ENCODE results near the gene NCAPD3.

The NCAPD3 gene

DNA sequence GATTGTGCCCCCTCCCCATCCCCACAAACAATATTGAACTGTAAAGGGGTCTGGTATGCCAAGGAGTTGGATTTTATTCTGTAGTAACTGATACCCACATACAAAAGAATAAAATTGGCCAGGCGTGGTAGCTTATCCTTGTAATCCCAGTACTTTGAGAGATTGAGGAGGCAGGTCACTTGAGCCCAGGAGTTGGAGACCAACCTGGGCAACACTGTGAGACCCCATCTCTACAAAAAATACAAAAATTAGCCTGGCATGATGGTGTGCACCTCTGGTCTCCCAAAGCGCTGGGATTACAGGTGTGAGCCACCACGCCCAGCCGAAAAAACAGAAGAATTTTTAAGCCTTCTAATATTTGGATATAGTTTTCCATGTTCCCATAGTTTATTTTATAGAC lies 48.2 kb upstream of the NCAPD3 start:
- no peak overlapping the region for H3K4me3 ChIP-seq (ENCODE audit: low read length)
- TF ChIP-seq, protein P1, sequence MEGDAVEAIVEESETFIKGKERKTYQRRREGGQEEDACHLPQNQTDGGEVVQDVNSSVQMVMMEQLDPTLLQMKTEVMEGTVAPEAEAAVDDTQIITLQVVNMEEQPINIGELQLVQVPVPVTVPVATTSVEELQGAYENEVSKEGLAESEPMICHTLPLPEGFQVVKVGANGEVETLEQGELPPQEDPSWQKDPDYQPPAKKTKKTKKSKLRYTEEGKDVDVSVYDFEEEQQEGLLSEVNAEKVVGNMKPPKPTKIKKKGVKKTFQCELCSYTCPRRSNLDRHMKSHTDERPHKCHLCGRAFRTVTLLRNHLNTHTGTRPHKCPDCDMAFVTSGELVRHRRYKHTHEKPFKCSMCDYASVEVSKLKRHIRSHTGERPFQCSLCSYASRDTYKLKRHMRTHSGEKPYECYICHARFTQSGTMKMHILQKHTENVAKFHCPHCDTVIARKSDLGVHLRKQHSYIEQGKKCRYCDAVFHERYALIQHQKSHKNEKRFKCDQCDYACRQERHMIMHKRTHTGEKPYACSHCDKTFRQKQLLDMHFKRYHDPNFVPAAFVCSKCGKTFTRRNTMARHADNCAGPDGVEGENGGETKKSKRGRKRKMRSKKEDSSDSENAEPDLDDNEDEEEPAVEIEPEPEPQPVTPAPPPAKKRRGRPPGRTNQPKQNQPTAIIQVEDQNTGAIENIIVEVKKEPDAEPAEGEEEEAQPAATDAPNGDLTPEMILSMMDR (IDR thresholded peaks at IDR 0.05; ENCODE audit: low read depth, low read length, poor library complexity, severe bottlenecking), result no peak
- TF ChIP-seq EZH2phosphoT487 (IDR thresholded peaks at IDR 0.05; ENCODE audit: borderline replicate concordance, low read length), result no peak
- H3K36me3 ChIP-seq (ENCODE audit: control insufficient read depth, low read length), result no peaks in the 10 kb centered on the region
- H3K27ac ChIP-seq (ENCODE audit: low read depth, low read length), result no peak overlapping the region
- no peaks in the 10 kb centered on the region for H3K4me1 ChIP-seq (ENCODE audit: control insufficient read depth, low read length)
- H3K79me2 ChIP-seq (ENCODE audit: control insufficient read depth, low read length), result no peaks in the 10 kb centered on the region
- H3K4me2 ChIP-seq (ENCODE audit: low read length), result no peak overlapping the region
- no peaks in the 10 kb centered on the region for H3K9me3 ChIP-seq (ENCODE audit: control insufficient read depth, insufficient read depth, low read length)
- peaks cover 30% of the 10 kb centered on the region for H3K27me3 ChIP-seq (ENCODE audit: control insufficient read depth, low read length)
- no peaks in the 10 kb centered on the region for H4K20me1 ChIP-seq (ENCODE audit: control insufficient read depth, insufficient read depth, low read depth, low read length)
- H3F3A ChIP-seq (ENCODE audit: control insufficient read depth, insufficient read depth), result no peaks in the 10 kb centered on the region
- no peaks in the 10 kb centered on the region for H3K9me2 ChIP-seq (replicated peaks; ENCODE audit: control insufficient read depth, low read length)

DNA sequence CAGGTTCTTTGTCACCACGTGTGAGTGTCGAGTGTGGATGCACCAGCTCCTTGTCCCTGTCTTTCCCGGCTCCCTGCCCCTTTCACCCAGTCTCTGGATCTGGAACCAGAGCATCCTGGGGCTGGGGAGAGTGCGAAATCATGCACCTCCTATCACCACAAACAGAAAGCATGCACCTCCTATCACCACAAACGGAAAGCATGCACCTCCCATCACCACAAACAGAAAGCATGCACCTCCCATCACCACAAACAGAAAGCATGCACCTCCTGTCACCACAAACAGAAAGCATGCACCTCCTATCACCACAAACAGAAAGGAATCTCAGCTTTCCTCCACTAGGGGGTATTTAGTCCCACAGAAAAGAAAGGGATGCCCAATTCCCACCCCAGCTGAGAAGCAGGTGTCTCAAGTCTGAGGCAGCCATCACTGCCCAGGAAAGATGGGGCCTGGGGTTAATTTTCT lies 46.5 kb upstream of the NCAPD3 start:
- no peaks in the 10 kb centered on the region for H3F3A ChIP-seq (ENCODE audit: control insufficient read depth, insufficient read depth)
- H3K9me2 ChIP-seq (replicated peaks; ENCODE audit: control insufficient read depth, low read length), result no peaks in the 10 kb centered on the region
- H3K4me2 ChIP-seq (ENCODE audit: low read length), result no peak overlapping the region
- H3K4me1 ChIP-seq (ENCODE audit: control insufficient read depth, low read length), result no peaks in the 10 kb centered on the region
- TF ChIP-seq EZH2phosphoT487 (IDR thresholded peaks at IDR 0.05; ENCODE audit: borderline replicate concordance, low read length), result no peak
- TF ChIP-seq, protein P1 (IDR thresholded peaks at IDR 0.05; ENCODE audit: low read depth, low read length, poor library complexity, severe bottlenecking), result peak; percentile 23
- H3K4me3 ChIP-seq (ENCODE audit: low read length), result no peak overlapping the region
- peaks cover 20% of the 10 kb centered on the region for H3K27me3 ChIP-seq (ENCODE audit: control insufficient read depth, low read length)
- H4K20me1 ChIP-seq (ENCODE audit: control insufficient read depth, insufficient read depth, low read depth, low read length), result no peaks in the 10 kb centered on the region
- H3K9me3 ChIP-seq (ENCODE audit: control insufficient read depth, insufficient read depth, low read length), result no peaks in the 10 kb centered on the region
- H3K79me2 ChIP-seq (ENCODE audit: control insufficient read depth, low read length), result no peaks in the 10 kb centered on the region
- no peaks in the 10 kb centered on the region for H3K36me3 ChIP-seq (ENCODE audit: control insufficient read depth, low read length)
- H3K27ac ChIP-seq (ENCODE audit: low read depth, low read length), result no peak overlapping the region

DNA sequence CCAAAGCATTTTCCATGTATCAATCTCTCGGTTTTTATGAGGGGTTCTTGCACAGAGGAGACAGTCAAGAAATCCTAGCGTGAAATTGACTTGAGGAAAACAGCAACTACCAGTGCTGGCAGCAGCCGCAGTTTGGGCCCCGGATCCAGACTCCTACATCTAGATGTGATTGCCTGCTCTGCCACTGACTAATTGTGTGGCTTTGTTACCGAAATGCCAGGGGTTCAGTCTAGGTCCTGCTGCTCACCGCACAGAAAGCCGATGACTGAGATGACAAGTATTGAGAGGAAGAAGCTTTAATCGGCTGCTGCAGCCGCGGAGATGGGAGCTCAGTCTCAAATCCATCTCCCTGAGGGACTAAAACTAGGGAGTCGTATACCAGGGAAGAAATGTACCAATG lies 44.2 kb upstream of the NCAPD3 start:
- no peak overlapping the region for H3K4me2 ChIP-seq (ENCODE audit: low read length)
- no peaks in the 10 kb centered on the region for H3K79me2 ChIP-seq (ENCODE audit: control insufficient read depth, low read length)
- no peaks in the 10 kb centered on the region for H3K4me1 ChIP-seq (ENCODE audit: control insufficient read depth, low read length)

More for the DNA sequence above, 44.2 kb upstream of the NCAPD3 start:
- H3K4me3 ChIP-seq (ENCODE audit: low read length), result no peak overlapping the region
- H3K9me3 ChIP-seq (ENCODE audit: control insufficient read depth, insufficient read depth, low read length), result no peaks in the 10 kb centered on the region
- H4K20me1 ChIP-seq (ENCODE audit: control insufficient read depth, insufficient read depth, low read depth, low read length), result no peaks in the 10 kb centered on the region
- TF ChIP-seq, protein P1 (IDR thresholded peaks at IDR 0.05; ENCODE audit: low read depth, low read length, poor library complexity, severe bottlenecking), result no peak
- no peak for TF ChIP-seq EZH2phosphoT487 (IDR thresholded peaks at IDR 0.05; ENCODE audit: borderline replicate concordance, low read length)
- peaks cover 2% of the 10 kb centered on the region; the same call in 1 of the 2 replicates for H3K27me3 ChIP-seq (ENCODE audit: control insufficient read depth, low read length)
- no peaks in the 10 kb centered on the region for H3K9me2 ChIP-seq (replicated peaks; ENCODE audit: control insufficient read depth, low read length)
- H3K27ac ChIP-seq (ENCODE audit: low read depth, low read length), result no peak overlapping the region
- H3F3A ChIP-seq (ENCODE audit: control insufficient read depth, insufficient read depth), result no peaks in the 10 kb centered on the region
- H3K36me3 ChIP-seq (ENCODE audit: control insufficient read depth, low read length), result no peaks in the 10 kb centered on the region

Measured in DOHH2 (cell line).